Activated effector memory CD4-positive, alpha-beta T cell treated with anti-CD3 and anti-CD28 coated beads, Interleukin-2, amount 50 U/mL, for 16 hours (primary cell): Measurements from ENCODE around the gene CHD9.

Experiments used
- DNase-seq: peaks from one replicate; pipeline ENCODE4 v3.0.0-alpha.2; 2020

CHD9 gene

DNA sequence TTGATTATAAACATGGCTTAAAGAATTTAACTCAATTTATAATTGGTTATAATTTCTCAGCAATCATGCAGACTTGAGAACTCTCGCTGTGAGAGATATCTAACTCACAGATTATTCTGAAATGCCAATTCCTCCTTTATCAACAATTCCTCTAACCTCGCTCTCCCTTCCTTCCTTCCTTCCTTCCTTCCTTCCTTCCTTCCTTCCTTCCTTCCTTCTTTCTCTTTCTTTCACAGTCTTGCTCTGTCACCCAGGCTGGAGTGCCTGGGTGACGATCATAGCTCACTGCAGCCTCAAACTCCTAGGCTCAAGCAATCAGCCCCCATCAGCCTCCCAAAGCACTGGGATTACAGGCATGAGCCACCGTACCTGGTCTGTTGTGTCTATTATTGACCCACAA lies 42.4 kb downstream of the CHD9 start:
- no peak for DNase-seq

DNA sequence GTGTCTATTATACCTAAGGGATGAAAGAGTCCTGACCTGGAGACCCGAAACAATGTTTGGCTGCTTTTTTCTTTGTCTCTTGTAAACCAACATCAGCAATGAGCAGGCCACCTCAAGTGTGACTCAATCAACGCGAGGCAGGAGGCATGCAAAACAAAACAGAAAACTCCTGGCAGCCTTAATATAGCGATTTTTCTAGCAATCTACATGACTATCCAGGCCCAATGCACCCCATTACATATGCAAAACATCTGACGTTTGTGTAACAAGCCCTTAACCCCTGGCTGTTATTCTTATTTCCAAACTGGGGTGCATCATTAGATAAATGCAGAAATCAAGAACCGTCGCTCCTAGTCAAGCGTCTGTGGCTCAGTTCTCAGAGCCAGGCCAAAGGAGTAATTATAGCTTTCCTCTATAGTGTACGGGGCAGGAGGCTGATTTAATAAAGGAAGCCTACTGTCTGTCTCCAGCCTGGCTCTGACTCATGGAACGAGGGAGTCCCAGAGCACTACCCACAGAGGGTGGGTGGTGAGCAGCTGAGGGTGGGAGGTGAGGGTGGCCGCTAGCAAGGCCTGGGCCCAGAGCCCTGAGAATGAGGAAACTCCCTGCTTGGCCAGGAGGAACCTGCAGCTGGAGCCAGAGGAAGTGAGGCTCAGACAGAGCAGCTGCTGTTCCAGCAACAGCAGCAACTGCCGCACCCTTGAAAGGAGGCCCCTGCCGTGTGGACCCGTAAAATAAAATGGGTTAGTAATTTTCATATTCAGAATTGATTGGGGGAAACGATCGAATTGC lies 43.9 kb downstream of the CHD9 start:
- DNase-seq = peak; percentile 80

- peak; percentile 87 for DNase-seq
These were observed 44.7 kb downstream of the CHD9 start for GRCh38 chr16:53099318-53100130.

- DNase-seq = no peak
These were observed 45.4 kb downstream of the CHD9 start for GRCh38 chr16:53100131-53100748.

GRCh38 chr16:53100889-53101288 lies 46.1 kb downstream of the CHD9 start:
- no peak for DNase-seq

- no peak for DNase-seq
These were observed 49.0 kb downstream of the CHD9 start for GRCh38 chr16:53103811-53104210.

DNA sequence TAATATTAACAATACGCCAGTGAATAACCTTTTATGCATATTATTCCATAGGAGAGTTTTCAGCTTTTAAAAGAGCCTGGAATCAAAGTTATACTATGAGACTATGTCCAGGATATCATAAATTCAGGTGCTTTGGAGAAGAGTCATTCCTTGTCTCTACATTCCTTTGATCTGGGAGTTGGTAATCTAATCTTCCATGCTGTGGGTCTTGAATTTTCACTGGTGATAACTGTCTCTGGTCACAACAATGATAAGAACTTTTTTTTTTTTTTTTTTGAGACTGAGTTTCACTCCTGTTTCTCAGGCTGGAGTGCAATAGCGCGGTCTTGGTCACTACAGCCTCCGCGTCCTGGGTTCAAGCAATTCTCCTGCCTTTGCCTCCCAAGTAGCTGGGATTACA lies 50.8 kb downstream of the CHD9 start:
- no peak for DNase-seq

DNA sequence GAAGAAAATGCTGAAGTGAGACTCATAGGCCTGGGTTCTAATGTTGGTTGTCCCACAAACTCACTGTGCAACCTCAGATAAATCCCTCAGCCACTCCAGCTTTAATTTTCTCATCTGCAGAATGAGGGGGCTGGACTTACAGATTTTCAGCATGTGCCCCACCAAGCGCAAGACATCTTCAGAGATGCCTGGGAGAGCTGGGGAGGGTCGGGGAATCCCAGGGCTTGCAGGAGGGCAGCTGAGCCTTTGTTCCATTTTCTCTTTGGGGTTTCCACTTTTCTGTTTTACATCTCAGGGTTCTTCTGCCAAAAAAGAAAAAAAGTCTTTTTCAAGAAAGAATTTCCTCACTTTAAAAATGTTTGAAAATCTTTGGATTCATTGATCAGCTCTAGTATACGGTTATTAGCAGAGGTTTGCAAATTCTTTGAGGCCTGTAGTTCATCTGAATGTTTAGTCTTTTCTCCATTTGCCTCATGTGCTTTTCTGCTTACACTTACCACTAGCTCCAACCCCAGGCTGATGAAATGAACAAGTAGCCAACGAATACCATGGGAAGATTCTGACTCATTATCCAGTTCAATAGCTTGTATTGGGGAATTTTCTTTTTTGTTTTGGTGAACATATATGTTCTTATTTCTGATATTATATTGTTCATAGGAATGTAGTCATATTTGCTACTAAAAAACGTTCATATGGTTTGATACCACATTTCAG lies 56.4 kb downstream of the CHD9 start:
- no peak for DNase-seq

- no peak for DNase-seq
These were observed 57.2 kb downstream of the CHD9 start for GRCh38 chr16:53112015-53112414.

GRCh38 chr16:53115047-53115446 lies 60.3 kb downstream of the CHD9 start:
- DNase-seq = no peak

DNA sequence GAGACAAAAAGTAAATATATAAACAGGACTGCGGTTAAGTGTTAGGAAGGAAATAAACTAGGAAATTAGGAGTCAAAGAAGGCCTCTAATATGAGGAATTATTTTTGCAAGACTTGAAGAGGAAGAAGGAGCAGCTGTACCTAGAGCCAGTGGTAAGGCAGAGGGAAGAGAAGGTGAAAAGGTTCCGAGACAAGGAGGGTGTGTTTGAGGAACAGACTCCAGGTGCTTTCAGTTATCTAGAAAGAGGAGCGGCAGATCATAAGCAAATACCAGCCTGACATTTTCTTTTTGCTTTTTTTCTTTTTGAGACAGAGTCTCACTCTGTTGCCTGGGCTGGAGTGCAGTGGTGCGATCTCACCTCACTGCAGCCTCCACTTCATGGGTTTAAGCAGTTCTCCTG lies 61.0 kb downstream of the CHD9 start:
- DNase-seq = no peak

DNA sequence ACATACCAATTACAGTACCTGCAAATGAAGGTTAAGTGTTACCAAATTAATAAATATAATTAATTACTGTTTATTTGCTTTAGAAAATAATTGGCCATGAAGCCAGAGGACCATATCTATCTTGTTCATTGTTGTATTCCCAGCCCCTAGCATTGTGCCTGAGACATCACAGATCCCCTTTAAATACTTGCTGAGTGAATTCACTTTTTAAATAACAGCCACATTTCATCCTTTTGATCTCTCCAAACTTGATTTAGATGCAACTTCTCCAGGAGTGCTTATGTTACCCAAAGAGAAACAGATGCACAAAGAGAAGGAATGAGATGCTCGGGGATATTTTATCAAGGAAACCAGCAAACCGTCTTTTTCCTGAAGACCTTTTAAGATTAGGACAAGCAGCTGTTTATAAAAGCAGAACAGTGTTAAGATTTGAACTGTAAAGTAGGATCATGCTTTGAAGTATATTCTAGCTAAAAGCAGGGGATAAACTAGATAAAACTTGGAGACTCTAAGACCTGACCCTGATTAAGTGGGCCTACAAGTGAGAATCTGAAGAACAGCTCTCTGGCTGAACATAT lies 66.3 kb downstream of the CHD9 start:
- no peak for DNase-seq

DNA sequence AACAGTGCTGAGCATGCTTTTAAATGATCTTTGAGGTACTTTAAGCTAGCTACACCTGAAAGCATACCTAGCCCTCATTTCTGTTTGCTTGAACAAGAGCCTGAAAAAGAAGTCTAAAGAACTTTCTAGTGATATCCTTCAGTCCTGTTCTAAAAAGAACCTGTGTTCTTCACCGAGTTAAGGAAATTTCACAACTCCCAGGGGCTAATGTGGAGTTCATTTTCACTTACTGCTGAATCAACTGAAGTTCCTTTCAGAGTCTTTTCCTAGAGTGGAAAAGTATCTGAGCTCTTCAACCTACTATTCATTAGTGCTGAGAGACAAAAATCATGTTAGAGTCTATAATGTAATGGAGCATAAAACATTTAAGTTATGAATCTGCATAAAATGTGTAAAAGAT lies 66.9 kb downstream of the CHD9 start:
- DNase-seq = no peak

DNA sequence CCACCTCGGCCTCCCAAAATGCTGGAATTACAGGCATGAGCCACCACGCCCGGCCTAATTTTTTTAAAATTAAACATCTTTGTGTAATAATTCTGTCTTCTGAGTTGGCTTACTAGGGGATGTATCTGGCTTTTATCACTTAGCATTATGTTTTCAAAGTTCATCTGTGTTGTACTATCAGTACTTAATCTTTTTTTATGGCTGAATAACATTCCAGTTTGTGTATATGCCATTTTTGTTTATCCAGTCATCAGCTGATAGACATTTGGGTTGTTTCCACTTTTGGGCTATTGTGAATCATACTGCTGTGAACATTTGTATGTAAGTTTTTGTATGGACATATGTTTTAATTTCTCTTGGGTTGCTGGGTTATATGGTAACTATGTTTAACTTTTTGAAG lies 69.0 kb downstream of the CHD9 start:
- no peak for DNase-seq

DNA sequence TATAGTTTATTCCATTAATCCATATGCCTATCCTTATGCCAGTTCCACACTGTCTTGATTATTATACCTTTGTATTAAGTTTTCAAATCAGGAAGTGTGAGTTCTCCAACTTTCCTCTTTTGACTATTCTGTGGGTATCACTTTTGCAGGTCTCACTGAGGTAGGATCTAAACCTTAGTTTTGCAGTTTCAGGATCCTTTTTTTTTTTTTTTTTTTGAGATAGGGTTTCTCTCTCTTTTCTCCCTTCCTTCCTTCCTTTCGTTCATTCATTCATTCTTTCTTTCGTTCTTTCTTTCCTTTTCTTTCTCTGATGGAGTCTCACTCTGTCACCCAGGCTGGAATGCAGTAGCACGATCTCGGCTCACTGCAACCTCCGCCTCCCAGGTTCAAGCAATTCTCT lies 71.6 kb downstream of the CHD9 start:
- no peak for DNase-seq

DNA sequence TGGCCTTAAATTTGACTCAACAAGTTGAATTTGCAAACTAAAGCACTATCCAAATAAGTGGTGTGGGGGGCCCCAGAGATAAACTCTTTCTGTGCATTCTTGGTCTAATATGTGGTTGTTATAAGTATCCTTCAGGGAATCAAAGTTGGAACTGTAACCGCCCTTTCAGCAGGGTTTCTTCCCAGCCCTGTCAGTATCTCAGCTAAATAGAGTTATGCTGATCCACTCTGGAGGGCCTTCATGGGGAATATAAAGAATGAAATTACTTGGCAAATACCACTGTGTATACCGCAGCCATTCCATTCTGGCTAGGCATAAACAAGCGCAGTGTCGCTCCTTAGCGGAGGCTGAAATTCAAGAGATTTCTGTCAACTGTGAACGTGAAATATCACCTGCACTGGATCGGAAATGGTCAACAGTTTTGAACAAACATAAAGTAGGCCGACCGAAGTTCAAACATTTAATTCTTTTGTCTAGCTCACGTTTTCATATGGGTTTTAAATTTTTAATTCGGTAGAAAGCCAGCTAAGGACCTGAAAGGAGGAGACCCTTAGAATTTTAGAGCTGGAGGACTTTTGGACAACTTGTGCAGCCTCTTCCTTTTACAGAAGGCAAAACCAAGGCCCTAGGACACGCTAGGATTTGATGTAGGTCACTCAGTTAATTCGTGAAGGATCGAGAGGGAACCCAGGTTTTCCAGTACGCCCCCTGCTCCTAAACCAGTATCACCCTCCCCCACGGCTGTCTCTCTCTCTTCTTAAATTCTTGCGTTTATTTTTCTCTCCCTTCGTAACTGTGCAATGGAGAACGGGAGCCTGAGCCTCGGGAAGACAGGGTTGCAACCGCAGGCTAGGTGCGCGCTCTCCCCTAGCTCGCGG lies 74.7 kb downstream of the CHD9 start:
- DNase-seq = no peak

- DNase-seq = peak; percentile 98
These were observed 75.6 kb downstream of the CHD9 start for GRCh38 chr16:53130159-53131049.

DNA sequence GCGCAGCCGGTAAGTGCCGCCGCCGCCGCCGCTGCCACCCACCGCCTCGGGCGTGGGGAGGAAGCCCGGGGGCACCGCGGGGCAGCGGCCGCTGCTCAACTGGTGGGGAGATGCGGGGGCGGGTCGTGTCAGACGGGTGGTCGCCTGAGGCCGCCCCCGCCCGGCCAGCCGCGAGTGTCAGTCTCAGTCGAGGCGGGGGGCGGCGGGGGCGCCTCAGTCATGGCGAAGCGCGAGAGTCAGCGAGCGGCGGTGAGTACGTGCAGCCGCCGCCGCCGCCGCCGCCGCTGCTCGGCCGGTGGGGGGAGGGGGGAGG lies 76.2 kb downstream of the CHD9 start:
- no peak for DNase-seq

- peak; percentile 84 for DNase-seq
These were observed 76.7 kb downstream of the CHD9 start for GRCh38 chr16:53131363-53132071.

- no peak for DNase-seq
These were observed 77.6 kb downstream of the CHD9 start for GRCh38 chr16:53132406-53132805.
